Activated T-helper 17 cell treated with anti-CD3 and anti-CD28 coated beads, Interleukin-2, amount 50 U/mL, for 72 hours (primary cell): Measurements from ENCODE around the gene DCHS1. TPM values are rescaled to one million over a fixed set of nuclear protein-coding genes. Genes with fewer than 3 reads are reported as not detected.
"Not testable (repeated sequence)": the region's sequence is repeated elsewhere in the genome, so short reads cannot be mapped to it uniquely, and the experiment has no call there.

Experiments used
- ATAC-seq: fragments of 150-1000 bp; cut with Tn5 transposase; replicated peaks from 2 replicates; pipeline ENCODE4 v1.10.0; 2021; ENCODE audit warnings: mild to moderate bottlenecking, moderate library complexity
- H3K27ac Mint-ChIP-seq: one replicate; pipeline ENCODE4 v1.8.0; 2022; ENCODE audit warnings: mixed read lengths
- H3K27me3 Mint-ChIP-seq: one replicate; pipeline ENCODE4 v1.8.0; 2022; ENCODE audit warnings: mixed read lengths
- H3K36me3 Mint-ChIP-seq: one replicate; pipeline ENCODE4 v1.8.0; 2022; ENCODE audit warnings: low read depth, mild to moderate bottlenecking, mixed read lengths
- H3K4me1 Mint-ChIP-seq: one replicate; pipeline ENCODE4 v1.8.0; 2022; ENCODE audit warnings: mixed read lengths
- H3K4me3 Mint-ChIP-seq: one replicate; pipeline ENCODE4 v1.8.0; 2022; ENCODE audit warnings: mild to moderate bottlenecking, mixed read lengths
- H3K9me3 Mint-ChIP-seq: one replicate; pipeline ENCODE4 v1.8.0; 2022; ENCODE audit warnings: mixed read lengths
- total RNA-seq, 2 donors: library from RNA; stranded (reverse); gene quantifications; one replicate each; pipeline ENCODE4 v1.2.3, GENCODE V29; 2022

Gene DCHS1
- total RNA-seq: 1 to 10 TPM in 1 of 2 donors, under 1 TPM in 1; 0.26 to 1.5 TPM

GRCh38 chr11:6655790-6656583, at the start of gene DCHS1:
DCHS1 (minus strand) TSS chr11:6655809; CDS start chr11:6641613, 14,196 bp downstream.
- Mint-ChIP-seq H3K27ac (peak within 1 kb of the TSS; percentile 19), H3K27me3 (peaks cover 7% of the 10 kb centered on the region), H3K4me1 (no peaks in the 10 kb centered on the region), H3K36me3 (no peaks in the 10 kb centered on the region), H3K4me3 (peak within 1 kb of the TSS; percentile 55), H3K9me3 (no peaks in the 10 kb centered on the region)
- no peak for ATAC-seq

GRCh38 chr11:6703247-6704063, 47.8 kb upstream of the DCHS1 start:
- no peak overlapping the region for H3K4me3 Mint-ChIP-seq
- H3K27ac Mint-ChIP-seq: no peak overlapping the region
- H3K36me3 Mint-ChIP-seq: peaks cover 4% of the 10 kb centered on the region
- H3K4me1 Mint-ChIP-seq: peaks cover 11% of the 10 kb centered on the region
- H3K27me3 Mint-ChIP-seq: no peaks in the 10 kb centered on the region
- ATAC-seq: no peak
- no peaks in the 10 kb centered on the region for H3K9me3 Mint-ChIP-seq

- peaks cover 15% of the 10 kb centered on the region for H3K4me1 Mint-ChIP-seq
- ATAC-seq, H3K9me3 Mint-ChIP-seq, H3K27me3 Mint-ChIP-seq, H3K27ac Mint-ChIP-seq, H3K4me3 Mint-ChIP-seq, H3K36me3 Mint-ChIP-seq: not testable (repeated sequence)
Observed at GRCh38 chr11:6701955-6702354, 46.3 kb upstream of the DCHS1 start.

- H3K27ac Mint-ChIP-seq: peak overlapping the region; percentile 41
Observed at GRCh38 chr11:6695377-6695776, 39.8 kb upstream of the DCHS1 start.

GRCh38 chr11:6694229-6694535, 38.6 kb upstream of the DCHS1 start:
- H3K4me1 Mint-ChIP-seq: peaks cover 20% of the 10 kb centered on the region
- H3K36me3 Mint-ChIP-seq: no peaks in the 10 kb centered on the region
- no peaks in the 10 kb centered on the region for H3K9me3 Mint-ChIP-seq
- H3K4me3 Mint-ChIP-seq: peak overlapping the region; percentile 73
- no peak for ATAC-seq
- H3K27ac Mint-ChIP-seq: peak overlapping the region; percentile 90
- H3K27me3 Mint-ChIP-seq: no peaks in the 10 kb centered on the region

More at GRCh38 chr11:6695377-6695776, 39.8 kb upstream of the DCHS1 start:
- Mint-ChIP-seq H3K36me3 (no peaks in the 10 kb centered on the region), H3K4me1 (peaks cover 20% of the 10 kb centered on the region), H3K4me3 (peak overlapping the region; percentile 48), H3K27me3 (no peaks in the 10 kb centered on the region), H3K9me3 (no peaks in the 10 kb centered on the region)
- peak; percentile 63 for ATAC-seq

GRCh38 chr11:6693342-6694228, 38.0 kb upstream of the DCHS1 start:
- H3K27ac Mint-ChIP-seq: peak overlapping the region; percentile 90
- no peaks in the 10 kb centered on the region for H3K27me3 Mint-ChIP-seq
- no peaks in the 10 kb centered on the region for H3K9me3 Mint-ChIP-seq
- H3K4me1 Mint-ChIP-seq: peaks cover 20% of the 10 kb centered on the region
- H3K4me3 Mint-ChIP-seq: peak overlapping the region; percentile 73
- no peaks in the 10 kb centered on the region for H3K36me3 Mint-ChIP-seq
- ATAC-seq: peak; percentile 95

- Mint-ChIP-seq H3K36me3 (no peaks in the 10 kb centered on the region), H3K9me3 (no peaks in the 10 kb centered on the region), H3K4me3 (no peak overlapping the region), H3K27ac (no peak overlapping the region), H3K4me1 (peaks cover 17% of the 10 kb centered on the region), H3K27me3 (no peaks in the 10 kb centered on the region)
- ATAC-seq: no peak
Observed at GRCh38 chr11:6692128-6692527, 36.5 kb upstream of the DCHS1 start.

- H3K36me3 Mint-ChIP-seq, ATAC-seq, H3K4me3 Mint-ChIP-seq, H3K9me3 Mint-ChIP-seq, H3K27me3 Mint-ChIP-seq, H3K27ac Mint-ChIP-seq: not testable (repeated sequence)
- H3K4me1 Mint-ChIP-seq: peaks cover 13% of the 10 kb centered on the region
Observed at GRCh38 chr11:6690431-6691132, 35.0 kb upstream of the DCHS1 start.

GRCh38 chr11:6687876-6688275, 32.3 kb upstream of the DCHS1 start:
- Mint-ChIP-seq H3K27me3 (no peaks in the 10 kb centered on the region), H3K9me3 (no peaks in the 10 kb centered on the region), H3K4me3 (no peak overlapping the region), H3K4me1 (peaks cover 8% of the 10 kb centered on the region), H3K36me3 (peaks cover 6% of the 10 kb centered on the region), H3K27ac (no peak overlapping the region)
- ATAC-seq: no peak

GRCh38 chr11:6686006-6686405, 30.4 kb upstream of the DCHS1 start:
- Mint-ChIP-seq H3K27me3 (no peaks in the 10 kb centered on the region), H3K9me3 (no peaks in the 10 kb centered on the region), H3K27ac (no peak overlapping the region), H3K4me1 (peaks cover 15% of the 10 kb centered on the region), H3K4me3 (no peak overlapping the region), H3K36me3 (peaks cover 25% of the 10 kb centered on the region)
- no peak for ATAC-seq

GRCh38 chr11:6684068-6684467, 28.5 kb upstream of the DCHS1 start:
- not testable (repeated sequence) for H3K9me3 Mint-ChIP-seq, ATAC-seq, H3K27me3 Mint-ChIP-seq
- peaks cover 20% of the 10 kb centered on the region for H3K4me1 Mint-ChIP-seq
- peak overlapping the region; percentile 84 for H3K4me3 Mint-ChIP-seq
- H3K27ac Mint-ChIP-seq: peak overlapping the region; percentile 96
- H3K36me3 Mint-ChIP-seq: peaks cover 44% of the 10 kb centered on the region

- peaks cover 20% of the 10 kb centered on the region for H3K4me1 Mint-ChIP-seq
Observed at GRCh38 chr11:6682936-6683861, 27.6 kb upstream of the DCHS1 start, which contains the start of gene MRPL17. MRPL17 (minus strand) TSS chr11:6683340; CDS start chr11:6683296, 44 bp downstream.

GRCh38 chr11:6682591-6682935, 27.0 kb upstream of the DCHS1 start:
- H3K27ac Mint-ChIP-seq: peak overlapping the region; percentile 96
- peaks cover 47% of the 10 kb centered on the region for H3K36me3 Mint-ChIP-seq
- peak overlapping the region; percentile 84 for H3K4me3 Mint-ChIP-seq
- H3K27me3 Mint-ChIP-seq: no peaks in the 10 kb centered on the region
- H3K4me1 Mint-ChIP-seq: peaks cover 20% of the 10 kb centered on the region
- no peak for ATAC-seq
- H3K9me3 Mint-ChIP-seq: no peaks in the 10 kb centered on the region

More at GRCh38 chr11:6682936-6683861, 27.6 kb upstream of the DCHS1 start, which contains the start of gene MRPL17:
- H3K9me3 Mint-ChIP-seq: no peaks in the 10 kb centered on the region
- peaks cover 47% of the 10 kb centered on the region for H3K36me3 Mint-ChIP-seq
- H3K27ac Mint-ChIP-seq: peak within 1 kb of the TSS; percentile 96
- H3K27me3 Mint-ChIP-seq: no peaks in the 10 kb centered on the region
- peak; percentile 97 for ATAC-seq
- peak within 1 kb of the TSS; percentile 84 for H3K4me3 Mint-ChIP-seq
